ENCODE results near the gene CENPA.

CENPA gene

DNA sequence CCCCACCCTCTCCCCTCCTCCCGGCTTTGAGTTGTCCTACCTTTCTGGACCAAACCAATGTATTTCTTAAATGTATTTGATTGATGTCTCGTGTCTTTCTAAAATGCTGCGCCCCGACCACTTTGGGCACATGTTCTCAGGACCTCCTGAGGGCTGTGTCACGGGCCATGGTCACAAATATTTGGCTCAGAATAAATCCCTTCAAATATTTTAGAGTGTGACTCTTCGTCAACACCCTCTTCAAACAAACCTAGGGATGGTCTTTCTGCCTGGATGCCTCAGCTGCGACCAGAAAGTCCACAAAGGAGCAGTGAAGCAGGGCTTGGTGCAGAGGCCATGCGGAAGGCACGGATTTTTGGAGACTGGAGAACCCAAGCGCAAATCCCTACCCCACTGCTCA, 22.8 kb upstream of the CENPA start:
- no peak for DNase-seq (ENCODE audit: low spot score)

DNA sequence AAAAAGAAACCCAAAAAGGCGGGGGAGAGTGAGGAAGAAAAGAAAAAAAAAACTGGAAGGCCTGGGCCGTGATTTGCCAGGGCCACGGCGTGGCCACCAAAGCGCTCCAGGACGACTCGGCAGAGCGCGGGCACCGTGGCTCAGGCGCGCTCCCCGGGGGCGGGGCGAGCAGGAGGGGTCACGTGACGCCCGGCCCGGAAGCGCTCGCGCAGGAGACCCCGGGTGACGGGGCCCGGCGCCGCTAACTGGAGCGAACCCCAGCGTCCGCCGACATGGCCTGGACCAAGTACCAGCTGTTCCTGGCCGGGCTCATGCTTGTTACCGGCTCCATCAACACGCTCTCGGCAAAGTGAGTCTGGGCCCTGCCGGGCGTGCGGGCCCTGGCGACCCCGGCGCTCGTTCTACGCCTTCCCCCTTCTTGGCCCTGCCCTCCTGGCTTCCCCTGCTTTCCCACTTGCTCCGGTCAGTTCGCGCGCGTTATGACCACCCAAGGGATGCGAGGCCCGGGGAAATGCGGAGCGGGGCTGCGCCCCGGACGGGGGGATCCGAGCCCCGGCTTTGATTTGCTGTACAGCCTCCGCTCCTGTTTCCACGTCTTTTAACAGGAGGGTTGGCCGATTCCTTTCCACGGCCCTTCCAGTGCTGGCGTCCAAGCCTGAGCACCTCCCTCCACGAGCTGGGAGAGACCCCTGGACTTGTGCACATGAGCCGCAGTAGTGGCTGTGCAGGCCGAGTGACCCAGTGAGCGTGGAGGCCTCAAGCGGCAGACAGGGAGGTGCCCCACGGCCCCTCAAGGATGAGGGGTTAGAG, 21.6 kb upstream of the CENPA start, which contains the start of gene SLC35F6:
TSS of gene SLC35F6 (plus strand) at position 207 of the 810 bp plus-strand sequence. CDS start at position 273, 66 bp downstream.
- peak; percentile 76 for DNase-seq (ENCODE audit: low spot score)

GRCh38 chr2:26764906-26765305, 20.9 kb upstream of the CENPA start:
- DNase-seq (ENCODE audit: low spot score) = no peak

- DNase-seq (ENCODE audit: low spot score) = no peak
These were observed 20.2 kb upstream of the CENPA start for GRCh38 chr2:26765475-26766200.

DNA sequence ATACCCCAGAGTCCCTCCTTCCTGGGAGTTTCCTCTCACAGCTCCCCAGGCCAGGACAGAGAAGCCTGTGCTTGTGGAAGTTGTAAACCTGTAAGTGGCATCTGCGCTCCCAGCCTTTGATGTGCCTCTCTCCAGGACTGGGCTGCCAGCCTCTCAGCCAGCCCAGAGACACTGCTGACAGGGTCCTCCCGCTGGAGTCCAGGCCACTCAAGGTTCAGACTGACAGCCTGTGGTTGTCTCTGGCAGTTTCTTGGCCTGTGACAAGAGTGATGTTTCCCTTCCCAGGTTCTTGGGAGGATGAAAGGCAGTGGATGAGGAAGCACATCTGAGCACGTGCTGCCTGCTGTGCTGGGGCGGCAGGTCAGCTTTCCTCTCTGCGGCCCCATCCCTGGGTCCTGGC, 18.7 kb upstream of the CENPA start:
- no peak for DNase-seq (ENCODE audit: low spot score)

GRCh38 chr2:26767894-26768487, 17.9 kb upstream of the CENPA start:
- no peak for DNase-seq (ENCODE audit: low spot score)

DNA sequence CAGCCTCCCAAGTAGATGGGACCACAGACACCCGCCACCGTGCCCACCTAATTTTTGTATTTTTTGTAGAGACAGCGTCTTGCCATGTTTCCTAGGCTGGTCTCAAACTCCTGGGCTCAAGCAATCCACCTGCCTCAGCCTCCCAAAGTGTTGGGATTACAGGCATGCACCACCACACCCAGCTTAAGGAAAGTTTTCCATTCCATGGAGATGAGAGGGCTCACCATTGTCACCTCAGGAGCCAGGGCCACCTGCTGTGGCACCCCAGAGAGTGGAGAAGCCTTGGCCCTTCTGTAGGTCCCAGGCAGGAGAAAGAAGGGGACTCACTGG, 17.1 kb upstream of the CENPA start:
- DNase-seq (ENCODE audit: low spot score) = no peak

GRCh38 chr2:26769089-26769761, 16.6 kb upstream of the CENPA start:
- DNase-seq (ENCODE audit: low spot score) = no peak

DNA sequence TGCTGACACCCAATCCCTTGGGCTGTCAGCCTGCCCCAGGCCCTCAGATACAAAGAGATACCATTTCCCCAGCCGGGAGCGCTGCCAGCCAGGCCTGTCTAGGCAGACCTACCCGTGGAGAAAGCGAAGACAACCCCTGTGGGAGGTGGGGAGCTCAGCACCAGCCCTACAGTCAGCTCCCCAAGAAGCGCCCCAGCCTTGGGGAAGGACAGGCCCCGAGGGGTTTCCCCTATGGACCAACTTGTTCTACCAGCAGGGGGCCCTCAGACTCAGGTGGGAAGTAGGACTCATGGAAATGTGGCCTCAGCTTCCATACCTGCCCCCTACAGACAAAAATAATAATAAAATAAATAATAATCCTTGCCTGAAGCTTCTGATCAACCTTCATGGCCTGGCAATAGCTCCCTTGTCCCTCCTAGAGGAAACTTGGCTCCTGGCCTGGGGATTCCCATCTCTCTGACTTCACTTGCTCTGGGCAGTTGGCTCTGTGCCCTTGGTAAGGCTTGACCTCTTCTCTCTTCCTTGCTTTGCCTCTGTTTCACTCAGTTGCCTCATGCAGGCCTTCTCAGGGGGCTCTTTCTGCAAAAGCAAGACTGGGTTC, 14.8 kb upstream of the CENPA start:
- DNase-seq (ENCODE audit: low spot score) = no peak

DNA sequence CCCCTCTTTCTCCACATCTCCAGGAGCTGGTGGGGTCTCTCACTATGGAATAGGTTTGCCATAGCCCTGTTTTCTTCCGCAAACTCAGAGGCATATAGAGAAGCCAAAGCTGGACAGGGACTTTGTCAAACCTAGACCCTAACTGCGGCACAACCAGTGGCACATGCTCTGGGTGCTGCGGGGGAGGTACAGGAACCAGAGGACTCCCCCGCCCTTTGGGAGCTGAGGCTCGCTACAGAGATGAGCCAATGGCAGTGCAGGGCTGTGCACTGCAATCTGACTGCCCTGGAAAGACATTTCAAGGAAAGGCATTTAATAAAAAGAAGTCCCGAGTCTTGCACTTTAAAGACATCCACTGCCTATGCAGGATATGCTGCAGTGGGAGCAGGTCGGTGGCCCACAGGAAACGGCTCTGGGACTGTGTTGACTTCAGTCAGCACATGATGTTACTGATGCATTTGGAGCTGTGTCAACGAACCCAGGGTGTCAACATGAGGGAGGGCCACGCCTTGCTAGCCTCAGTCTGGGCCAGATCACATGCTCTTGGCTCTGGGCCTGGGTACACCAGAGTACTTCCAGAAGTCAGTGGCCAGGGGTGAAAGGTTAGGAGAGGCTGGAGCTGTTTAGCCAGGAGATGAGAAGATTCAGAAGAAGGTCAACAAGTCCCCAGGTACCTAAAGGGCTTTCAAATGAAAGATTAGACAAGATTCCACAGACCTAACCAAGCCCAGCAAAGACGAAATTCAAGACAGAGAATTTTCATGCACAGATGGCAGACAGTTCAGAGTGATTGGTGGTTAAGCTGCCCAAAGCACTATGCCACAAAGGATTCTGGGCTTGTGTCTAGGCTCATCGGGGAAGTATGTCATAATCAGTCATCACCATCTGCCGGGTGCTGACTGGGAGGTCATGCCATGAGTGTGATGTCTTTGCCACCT, 13.5 kb upstream of the CENPA start:
- DNase-seq (ENCODE audit: low spot score) = peak; percentile 50

DNA sequence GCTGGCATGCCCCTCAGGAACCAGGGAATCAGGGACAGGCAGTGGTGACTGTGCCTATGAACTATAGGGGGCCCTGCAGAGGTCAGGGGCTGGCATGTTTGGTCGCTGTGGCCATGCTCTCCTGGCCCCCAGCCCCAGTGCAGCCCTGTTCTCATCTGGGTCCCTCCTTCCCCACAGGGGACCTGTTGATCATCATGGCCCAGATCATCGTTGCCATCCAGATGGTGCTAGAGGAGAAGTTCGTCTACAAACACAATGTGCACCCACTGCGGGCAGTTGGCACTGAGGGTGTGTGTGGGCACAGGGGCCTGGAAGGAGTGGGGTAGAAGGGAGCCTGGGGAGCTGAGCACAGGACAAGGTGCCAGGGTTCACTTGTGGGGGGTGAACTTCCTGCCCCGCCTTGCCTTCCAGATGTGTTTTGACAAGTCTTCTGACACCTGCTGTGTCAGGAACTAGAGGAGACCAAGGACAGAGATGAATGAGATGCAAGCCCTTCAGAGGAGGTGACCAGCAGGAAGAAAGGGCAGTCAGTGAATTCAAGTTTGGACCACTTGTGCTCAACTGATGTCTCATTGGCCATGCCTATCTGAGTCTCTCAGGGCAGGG, 9.6 kb upstream of the CENPA start:
- no peak for DNase-seq (ENCODE audit: low spot score)

DNA sequence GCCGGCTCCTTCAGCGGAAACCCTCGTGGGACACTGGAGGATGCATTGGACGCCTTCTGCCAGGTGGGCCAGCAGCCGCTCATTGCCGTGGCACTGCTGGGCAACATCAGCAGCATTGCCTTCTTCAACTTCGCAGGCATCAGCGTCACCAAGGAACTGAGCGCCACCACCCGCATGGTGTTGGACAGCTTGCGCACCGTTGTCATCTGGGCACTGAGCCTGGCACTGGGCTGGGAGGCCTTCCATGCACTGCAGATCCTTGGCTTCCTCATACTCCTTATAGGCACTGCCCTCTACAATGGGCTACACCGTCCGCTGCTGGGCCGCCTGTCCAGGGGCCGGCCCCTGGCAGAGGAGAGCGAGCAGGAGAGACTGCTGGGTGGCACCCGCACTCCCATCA, 7.8 kb upstream of the CENPA start:
- DNase-seq (ENCODE audit: low spot score) = no peak

- DNase-seq (ENCODE audit: low spot score) = no peak
These were observed 7.3 kb upstream of the CENPA start for GRCh38 chr2:26778507-26778906.

GRCh38 chr2:26780203-26780760, 5.6 kb upstream of the CENPA start:
- DNase-seq (ENCODE audit: low spot score) = no peak

DNA sequence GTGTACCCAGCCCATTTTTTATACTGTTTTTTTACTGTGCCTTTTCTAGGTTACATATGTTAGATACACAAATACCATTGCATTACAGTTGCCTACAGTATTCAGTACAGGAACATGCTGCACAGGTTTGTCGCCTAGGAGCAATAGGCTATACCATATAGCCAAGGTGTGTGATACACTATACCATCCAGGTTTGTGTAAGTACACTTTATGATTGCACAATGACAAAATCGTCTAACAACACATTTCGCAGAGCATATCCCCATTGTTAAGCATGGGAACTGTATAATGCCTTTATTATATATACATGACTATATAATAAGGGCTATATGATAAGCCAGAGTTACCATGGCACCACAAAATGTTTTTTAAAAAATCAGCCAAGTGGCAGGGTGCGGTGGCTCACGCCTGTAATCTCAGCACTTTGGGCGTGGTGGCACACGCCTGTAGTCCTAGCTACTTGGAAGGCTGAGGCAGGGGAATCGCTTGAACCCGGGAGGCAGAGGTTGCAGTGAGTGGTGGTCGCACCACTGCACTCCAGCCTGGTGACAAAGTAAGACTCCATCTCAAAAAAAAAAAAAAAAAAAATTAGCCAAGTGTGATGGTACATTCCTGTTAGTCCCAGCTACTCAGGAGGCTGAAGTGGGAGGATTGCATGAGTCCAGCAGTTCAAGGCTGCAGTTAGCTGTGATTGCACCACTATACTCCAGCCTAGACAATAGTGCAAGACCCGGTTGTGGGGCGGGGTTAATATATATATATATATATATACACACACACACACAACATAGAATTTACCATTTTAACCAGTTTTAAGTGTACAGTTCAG, 2.8 kb upstream of the CENPA start:
- DNase-seq (ENCODE audit: low spot score) = no peak

- DNase-seq (ENCODE audit: low spot score) = no peak
These were observed 1.2 kb upstream of the CENPA start for GRCh38 chr2:26784570-26785234.

DNA sequence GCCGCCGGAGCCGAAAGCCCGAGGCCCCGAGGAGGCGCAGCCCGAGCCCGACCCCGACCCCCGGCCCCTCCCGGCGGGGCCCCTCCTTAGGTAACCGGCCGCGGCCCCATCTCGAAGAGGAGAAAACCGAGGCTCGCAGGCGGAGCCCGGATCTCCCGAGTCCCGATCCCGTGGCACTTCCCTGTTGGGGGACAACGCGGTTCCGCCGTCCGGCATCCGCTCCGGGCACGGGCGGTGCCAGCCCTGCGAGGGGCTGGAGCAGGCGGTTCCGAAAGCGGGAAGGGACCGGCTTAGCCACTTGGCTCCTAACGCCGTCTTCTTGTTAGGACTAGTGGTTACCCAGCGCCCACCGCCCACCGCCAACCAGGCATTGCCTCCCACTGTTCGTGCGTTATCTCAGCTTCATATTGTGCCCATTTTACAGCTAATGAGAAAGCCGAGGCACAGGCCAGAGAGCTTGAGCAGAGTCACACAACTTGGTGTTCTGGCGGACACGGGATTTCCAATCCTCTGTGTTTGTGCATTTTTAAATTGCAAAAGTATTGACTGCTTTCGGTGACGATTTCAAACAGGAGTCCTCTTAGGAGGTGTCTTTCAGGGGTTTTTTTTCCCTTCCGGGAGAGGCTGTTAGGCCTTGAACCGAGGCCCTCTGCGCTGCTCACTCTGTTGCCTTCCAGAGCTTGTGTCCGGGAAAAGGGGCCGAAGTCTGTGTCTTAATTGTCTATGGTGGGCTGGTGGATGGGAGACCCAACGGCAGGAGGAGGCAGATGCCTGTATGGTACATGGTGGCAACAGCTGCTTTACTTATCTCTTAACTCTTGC, 562 bp downstream of the CENPA start:
- no peak for DNase-seq (ENCODE audit: low spot score)

DNA sequence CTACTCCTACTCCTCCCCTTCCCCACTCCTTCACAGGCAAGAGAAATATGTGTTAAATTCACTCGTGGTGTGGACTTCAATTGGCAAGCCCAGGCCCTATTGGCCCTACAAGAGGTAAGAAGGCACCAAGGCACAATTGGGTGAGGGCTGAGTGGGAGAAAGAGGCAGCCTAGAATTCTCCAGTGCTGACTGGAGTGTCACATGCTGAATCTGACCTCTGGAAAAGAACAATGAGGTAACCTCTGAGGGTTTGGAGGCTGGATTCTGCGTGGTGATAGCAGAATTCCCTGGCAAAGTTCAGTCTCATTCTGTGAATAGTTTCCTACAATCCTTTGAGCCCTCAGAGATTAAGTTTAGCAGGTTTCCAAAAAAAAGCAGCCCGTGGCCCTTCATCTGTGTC, 6.9 kb downstream of the CENPA start:
- DNase-seq (ENCODE audit: low spot score) = no peak

All from HuH-7 (cell line).